Activated CD4-positive, CD25-positive, alpha-beta regulatory T cell treated with anti-CD3 and anti-CD28 coated beads, Interleukin-2, amount 50 U/mL, for 24 hours (primary cell): ENCODE data around the gene NT5C1A.

ENCODE experiments used
- ATAC-seq, 2 donors: fragments of 150-1000 bp; cut with Tn5 transposase; one replicate each; pipeline ENCODE4 v1.10.0; 2021; ENCODE audit warnings: mild to moderate bottlenecking in 1 of 2, moderate library complexity in 1 of 2

The NT5C1A gene

DNA sequence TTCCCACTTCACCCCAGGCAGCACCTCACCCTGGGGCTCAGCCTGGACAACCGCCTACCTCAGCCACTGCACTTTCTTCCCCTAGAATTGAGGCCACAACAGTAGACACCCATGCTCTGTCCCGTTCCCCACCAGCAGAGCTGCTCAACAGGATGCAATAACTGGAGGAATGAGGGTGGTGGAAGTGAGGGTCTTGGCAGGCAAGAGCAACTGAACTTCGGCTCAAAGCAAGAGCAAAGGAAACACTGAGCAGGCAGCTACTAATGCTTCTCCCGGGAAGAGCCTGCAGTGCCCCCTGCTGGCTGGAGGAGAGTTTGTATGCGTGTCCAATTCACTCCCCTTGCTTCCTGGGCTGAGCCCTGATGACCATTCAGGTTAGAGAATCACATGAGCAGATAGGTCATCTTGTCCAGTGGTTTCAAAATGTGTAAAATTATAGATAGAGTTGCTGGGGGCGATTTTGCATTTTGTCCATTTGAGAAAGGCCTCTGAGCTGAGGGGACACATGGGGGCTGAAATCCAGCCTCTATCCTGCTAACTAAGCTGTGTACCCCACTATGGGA, 13.9 kb downstream of the NT5C1A start:
- peak; percentile 66 to 68 for ATAC-seq

DNA sequence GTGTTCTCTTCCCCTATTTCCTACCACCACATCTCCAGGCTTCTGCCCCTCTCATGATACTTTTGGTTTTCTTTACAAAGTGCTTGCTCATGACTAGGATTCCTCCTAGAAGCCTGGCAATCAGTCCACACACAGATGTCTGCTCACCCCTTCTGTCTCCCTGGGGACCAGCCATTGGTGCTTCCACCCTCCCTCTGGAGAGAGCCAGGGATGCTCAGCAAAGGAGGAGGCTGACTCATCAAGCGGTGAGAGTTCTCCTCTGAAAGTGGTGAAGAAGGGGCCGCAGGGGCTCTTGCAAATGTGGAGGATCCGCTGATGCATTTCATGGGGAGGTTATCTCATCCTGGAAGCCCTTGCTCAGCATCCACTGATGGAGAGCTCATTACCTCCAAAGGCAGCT, 14.5 kb downstream of the NT5C1A start:
- no peak for ATAC-seq

DNA sequence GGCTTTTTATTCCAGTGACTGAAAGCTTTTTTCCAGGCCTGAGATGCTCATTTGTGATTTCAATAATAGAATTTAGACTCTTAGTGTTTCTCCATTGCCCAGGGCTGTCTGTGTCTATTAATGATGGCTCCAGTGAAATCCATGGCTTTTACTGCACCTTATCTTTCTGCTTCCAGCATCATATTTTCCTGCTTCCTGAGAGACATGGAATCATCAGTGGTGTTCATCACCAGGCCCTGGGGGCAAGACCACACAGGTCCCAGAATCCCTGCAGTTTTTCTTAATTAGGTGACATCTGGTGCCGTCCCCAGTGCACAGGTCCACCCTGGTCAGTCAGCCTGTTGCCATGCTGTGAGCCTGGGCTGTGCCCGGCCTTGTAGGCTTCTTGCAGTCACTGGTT, 15.5 kb downstream of the NT5C1A start:
- no peak for ATAC-seq

DNA sequence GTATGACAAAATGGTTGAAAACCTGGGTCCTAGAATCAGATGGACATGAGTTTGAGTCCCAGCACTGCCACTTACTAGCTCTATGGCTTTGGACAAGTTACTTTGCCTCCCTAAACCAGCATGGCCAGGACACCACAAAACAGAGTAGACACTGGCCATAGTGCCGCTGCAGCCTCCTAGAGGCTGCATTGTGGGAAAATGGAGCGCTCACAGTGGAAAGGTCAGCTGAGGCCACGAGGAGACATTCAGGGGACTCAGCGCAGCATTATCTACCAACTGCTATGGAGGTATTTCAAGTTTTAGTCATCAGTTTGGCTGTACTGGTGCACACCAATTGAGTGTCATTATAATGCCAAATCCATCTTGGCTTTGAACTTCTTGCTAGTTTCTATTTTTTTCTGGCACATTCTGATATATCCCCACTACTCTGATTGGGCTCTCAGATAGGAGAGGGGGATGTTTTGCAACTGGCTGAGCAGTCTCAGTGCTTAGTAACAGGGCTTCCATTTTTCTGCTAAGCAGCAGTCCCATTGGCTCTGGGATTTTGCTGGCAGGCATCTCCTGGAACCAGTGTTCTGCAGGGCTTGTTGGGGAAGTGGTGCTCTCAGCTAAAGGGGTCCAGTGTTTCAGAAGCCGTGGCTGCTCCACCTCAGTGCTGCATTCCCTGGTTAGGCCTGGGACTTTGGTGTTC, 16.2 kb downstream of the NT5C1A start:
- no peak for ATAC-seq

DNA sequence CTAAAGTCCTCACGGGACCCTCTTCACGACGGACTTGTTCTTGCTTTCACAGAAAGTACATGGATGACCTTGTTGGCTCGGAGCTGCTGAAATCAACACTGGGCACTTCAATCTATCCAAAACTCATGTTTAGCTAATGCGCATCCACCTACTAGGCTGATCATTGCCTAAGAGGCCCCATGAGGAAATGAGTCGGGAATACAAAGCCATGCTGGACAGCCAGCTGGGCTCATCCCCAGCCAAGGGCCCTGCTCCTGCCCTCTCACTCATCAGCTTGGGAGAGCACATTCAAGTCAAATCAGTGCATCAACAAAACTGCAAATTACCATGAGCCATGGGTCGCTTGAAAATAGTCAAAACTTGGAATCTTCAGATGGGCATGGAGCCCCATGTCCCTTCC, 17.6 kb downstream of the NT5C1A start:
- ATAC-seq, result no peak

DNA sequence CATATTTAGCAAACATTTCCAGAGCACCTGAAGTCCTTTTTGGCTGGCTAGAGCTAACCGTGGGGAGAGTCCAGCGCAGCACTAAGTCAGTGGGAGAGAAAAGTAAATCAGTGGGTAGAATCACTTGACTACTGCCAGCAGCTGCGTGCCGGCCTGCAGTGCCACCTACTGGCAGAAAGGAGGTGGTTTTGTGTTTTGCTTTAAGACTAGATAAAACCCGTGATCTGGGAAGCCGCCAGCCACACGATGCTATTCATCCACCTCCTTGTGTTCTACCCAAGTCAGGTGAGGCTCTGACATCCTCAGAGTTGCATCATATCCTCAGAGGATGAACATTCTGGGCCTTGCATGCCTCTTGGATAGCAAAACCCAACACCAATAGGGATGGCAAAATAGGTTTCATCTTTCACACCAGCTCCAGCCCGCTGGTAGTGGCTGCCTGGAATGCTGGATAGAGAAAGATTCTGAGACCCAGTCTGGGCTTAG, 18.3 kb downstream of the NT5C1A start:
- ATAC-seq, result peak; percentile 66 to 70

DNA sequence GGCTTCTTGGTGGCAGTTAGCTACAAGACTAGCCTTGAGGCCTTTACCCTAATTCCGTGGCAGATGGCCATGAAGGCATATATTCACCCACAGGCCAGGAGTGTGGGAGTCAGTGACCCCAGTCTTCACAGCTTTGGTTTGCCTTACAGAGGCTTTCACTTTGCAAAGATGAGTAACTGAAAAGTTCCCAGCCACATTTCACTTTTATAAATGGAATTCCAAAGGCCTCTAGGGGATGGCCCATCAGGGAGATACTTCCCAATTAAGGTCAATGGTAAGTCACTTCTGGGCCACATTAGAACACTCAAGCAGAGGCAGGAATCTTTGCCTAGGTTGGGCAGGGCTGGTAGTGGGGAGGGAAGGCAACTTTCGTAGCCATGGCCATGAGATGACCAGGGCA, 19.4 kb downstream of the NT5C1A start:
- no peak for ATAC-seq

DNA sequence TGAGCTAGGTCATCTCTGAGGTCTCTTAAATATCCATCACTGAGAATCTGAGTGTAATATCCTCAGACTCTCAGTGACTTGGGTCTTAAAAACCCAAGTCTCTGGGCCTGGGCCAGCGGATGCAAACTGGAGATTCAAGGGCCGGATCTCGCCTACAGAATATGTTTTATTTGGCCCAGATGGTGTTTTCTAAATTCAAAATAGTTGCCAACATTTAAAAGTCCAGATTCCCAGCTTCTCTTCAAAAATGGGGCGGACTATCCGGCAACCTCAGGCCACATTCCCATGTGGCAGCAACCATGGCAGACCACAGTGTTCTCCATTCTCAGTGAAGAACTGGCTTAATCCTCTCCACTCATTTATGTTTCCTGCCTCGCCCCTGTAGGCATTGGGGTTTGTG, 19.8 kb downstream of the NT5C1A start:
- ATAC-seq, result no peak

DNA sequence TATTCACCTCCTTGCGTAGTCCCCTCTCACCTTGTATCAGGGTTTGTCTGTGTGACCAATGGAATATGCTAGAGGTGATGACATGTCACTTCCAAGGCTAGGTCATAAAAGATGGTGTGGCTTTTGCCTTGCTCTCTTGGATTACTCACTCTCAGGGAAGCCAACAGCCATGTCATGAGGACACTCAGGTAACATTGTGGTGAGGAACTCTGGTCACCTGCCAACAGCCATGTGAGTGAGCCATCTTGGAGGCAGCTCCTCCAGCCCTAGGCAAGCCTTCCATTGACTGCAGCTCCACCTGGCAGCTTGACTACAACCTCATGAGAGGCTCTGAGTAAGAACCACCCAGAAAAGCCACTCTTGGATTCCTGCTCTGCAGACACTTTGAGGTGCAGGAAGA, 21.5 kb downstream of the NT5C1A start:
- ATAC-seq, result no peak

DNA sequence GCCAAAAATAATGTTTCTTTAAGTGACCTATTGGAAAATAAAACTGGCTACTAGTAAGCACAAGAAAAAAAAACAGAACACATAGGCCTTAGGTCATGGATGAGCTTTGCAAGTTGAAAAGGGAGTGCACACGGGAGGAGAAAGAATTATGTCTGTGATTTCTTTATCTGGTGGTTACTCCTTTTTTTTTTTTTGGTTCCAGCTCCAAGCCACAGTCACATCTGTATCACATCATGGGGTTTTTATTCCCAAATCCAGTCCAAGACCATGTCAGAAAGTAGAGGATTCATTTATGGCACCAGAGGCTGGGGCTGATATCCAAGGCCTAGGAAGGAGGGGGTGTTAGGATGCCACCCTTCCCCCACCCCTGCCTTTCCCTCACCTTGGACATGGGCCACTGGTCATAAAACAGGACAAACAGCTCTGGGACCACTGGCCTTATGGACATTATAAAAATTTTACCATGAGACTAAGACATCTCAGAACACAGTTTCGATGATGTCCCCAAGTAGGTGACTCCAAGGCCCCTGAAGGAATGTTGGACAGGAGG, 22.2 kb downstream of the NT5C1A start:
- no peak for ATAC-seq

DNA sequence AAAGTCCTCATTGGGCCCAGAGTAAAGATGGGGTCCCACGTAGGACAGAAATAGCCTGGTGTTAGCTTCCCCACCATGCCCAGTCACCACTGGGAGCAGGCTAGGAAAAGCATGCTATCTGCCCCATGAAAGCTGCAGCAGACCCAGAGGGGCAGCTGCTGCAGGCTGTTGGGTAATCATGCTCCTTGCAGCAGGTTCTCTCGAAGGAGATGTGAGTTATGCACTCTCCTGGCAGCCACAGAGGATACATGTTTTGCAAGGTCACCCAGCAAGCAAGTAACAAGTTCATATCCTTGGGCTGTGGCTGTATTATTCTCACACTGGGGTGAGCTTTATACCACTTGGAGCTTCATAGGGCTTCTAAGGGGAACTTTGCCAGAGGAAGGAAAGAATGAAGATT, 23.4 kb downstream of the NT5C1A start:
- ATAC-seq, result no peak

DNA sequence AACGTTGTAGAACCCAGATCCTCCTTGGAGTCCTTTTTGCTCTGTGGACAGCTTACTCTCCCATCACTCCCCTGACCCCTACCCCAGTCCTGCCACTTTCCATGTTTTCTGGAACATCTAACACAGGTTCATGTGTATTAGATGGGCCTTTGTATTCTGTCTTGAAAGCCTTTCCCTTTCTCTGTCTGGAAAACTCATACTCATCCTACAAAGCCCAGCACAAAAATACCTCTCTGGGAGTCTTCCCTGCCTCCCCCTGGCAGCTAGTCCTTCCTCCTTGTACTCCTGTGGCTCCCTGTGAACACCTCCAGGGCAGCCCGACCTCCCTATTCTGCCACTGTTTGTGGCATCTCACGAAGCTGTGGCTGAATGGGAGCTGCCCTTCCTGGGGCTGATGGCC, 24.7 kb downstream of the NT5C1A start:
- no peak for ATAC-seq

DNA sequence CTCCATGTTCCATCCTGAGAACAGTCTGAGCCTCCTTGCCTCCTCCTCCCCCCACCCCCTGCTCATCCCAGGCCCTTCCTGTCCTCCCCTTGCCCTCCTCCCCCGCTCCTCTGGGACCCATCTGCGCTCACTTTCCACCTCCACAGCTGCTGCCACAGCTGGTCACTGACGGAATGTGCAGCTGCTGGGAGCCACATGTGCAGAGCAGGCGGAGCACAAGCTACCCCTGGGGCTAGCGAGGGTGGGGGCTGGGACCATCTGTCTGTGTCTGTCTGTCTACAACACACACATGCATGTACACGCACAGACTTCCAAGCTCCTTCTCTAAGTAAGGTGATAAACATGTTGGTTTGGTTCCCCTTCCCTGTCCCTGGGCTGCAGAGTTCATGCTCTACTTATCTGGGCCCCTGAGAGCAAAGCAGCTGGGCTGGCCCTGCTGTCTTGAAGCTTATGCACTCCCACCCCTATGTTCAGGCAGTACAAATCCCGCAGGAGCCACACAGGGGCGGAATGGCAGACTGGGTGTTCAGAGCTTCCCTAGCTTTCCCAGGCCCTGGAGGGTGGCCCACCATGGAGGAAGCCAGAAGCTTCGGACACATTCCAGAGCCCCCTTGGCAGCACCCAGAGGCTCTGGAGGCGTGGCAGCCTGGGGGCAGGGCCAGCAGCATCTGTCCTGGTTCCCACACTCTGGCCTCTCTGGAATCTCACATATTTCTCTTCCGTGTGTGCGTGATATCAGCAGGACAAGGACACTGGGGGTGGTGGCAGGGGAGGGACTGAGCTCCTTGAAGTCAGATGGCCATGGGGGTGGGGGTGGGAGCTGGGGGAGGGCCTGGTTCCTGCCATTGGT, 25.4 kb downstream of the NT5C1A start:
- no peak for ATAC-seq

DNA sequence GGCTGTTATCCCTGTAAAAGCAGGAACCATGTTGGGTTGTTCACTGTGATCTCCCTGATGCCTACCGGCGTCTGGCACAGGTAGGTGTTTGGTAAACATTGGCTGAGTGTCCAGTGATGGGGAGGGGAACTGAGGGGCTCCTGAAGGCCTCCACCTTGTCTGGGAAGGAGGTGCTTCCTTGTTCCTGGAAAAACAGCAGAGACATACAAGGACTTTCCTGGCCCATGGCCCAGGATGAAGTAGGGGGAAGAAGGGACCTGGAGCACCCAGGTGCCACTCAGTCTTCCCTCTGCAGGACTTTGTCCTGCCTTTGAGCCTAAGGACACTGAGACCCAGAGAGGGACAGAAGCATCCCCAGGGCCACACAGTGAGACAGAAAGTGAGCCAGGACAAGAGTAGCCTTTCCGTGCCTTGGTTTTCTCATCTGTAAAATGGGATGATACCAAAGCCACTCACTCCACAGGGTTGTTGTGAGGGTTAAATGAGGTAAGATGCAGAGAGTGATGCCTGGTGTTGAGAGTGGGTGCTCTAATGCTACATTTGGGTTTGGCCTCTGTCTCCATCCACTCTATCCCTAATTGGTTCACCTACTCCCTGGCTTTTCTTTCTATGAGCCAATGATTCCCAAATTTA, 26.4 kb downstream of the NT5C1A start:
- ATAC-seq, result no peak

DNA sequence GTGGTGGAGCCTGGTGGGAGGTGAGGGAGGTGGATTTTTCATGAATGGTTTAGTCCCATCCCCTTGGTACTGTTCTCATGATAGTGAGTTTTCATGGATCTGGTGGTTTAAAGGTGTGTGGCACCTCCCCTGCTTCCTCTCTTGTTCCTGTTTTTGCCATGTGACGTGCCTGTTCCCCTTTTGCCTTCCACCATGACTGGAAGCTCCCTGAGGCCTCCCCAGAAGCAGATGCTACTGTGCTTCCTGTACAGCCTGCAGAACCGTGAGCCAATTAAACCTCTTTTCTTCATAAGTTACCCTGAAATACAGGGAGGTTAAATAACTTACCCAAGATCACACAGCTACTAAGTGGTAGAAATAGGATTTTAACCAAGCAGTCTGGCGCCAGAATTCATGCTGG, 28.2 kb downstream of the NT5C1A start:
- ATAC-seq, result no peak

DNA sequence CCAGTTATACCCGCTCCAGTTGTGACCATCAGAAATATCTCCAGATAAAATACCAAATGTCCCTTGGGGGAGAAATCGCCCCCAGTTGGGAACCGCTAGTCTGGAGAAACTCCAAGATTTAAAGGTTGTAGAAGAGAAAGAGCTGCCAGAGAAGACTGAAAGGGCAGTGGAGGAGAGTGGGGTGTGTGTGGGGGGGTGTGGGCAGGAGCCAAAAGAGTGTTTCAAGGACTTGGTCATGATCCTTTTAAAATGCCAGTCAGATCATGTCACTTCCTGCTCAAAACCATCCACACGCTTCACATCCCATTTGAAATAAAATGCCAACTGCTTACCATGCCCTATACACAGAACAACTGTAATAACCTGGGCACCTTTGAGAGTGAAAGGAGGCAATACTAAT, 29.1 kb downstream of the NT5C1A start:
- no peak for ATAC-seq

DNA sequence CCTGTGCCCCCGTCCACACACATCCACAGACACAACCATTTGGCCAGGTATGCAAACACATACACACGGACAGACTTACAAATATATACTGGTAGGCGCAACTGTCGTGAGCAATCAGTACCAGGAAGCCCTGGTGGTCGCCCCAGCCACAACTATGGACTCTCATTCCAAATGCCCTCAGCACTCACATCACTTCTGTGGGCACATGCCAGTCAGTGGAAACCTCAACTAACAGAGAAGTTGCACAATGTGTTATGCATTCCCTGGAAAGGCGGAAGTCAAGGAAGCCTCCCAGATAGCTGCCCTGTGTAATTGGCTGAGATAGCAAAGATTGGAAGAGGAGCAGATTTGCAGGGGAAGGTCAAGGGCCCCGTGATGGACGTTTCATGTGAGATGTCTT, 31.0 kb downstream of the NT5C1A start:
- ATAC-seq, result no peak

DNA sequence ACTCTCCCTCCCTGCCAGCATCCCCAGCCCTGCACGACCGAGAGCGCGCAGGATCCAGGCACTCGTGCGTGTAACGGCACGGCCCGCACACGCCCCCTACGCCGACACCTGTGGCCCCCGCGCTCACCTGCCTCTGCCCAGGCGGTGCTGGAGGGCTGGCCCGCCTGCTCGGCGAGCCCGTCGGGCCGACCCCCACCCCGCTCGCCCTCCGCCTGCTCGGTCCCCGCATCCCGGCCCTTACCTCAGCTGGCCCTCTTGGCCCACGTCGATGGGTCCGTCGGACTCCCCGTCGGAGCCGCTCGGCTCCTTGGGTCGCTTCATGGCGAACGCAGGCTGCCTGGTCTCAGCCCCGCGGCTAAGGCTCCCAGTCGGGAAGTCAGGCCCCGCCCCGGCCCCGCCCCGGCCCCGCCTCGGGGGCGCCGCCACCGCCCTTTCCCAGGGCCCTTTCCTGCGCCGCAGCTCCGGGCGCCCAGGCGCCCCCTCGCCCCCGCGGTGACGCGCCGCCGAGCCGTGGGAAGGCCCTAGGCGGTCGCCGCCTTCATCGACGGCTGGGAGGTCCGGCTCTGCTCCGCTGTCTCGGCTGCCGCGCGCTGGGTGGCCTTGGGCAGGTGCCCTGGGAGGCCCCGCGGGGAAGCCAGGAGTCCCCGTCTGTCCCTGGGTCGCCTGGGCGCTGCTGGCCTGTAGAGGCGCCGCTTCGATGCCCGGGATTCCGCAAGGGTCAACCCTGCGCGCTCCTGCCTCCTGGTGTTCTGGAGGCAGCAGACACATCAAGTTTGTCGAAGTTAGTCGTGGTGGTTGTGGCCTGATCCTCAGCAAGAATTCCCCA, 32.4 kb downstream of the NT5C1A start, which contains the start of gene HEYL:
Gene HEYL, minus strand, starts transcription at position 339 of the 826 bp plus-strand sequence. Its CDS starts 18 bp downstream, at position 321.
- ATAC-seq, result peak; percentile 71 to 81

DNA sequence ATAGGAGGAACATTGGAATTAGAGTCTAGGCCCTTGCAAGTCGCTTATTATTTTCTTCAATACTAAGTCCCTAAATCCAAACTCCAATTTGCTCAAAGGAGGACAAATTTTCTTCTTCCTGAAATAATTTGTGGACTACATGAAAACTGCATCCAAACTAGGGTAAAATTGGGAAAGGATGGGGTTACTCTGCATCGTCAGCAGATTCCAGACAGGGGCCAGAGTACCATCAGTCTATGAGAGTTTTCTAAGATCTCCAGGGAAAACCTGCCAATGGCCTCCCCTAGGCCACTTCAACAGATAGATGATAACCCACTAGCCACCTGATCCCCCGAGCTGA, 33.0 kb downstream of the NT5C1A start:
- ATAC-seq, result no peak

DNA sequence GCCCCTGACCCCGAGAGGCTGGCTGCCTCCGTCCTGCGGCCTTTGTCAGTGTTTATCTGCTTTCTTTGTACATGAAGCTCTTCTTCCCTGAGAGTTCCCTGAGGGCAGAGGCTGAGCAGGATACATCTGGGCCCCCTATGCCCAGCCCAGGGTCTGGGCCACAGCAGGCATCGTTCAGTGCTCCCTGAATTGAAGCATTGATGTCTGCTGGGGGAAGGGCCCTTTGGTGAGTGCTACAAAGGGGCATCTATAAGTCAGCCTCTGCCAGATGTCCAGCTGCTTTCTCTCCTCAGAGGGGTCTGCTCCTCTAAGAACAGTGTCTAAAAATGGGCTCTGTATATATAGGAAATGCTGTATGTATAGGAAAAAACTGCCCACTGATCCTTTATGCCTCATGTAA, 34.5 kb downstream of the NT5C1A start:
- ATAC-seq, result no peak

DNA sequence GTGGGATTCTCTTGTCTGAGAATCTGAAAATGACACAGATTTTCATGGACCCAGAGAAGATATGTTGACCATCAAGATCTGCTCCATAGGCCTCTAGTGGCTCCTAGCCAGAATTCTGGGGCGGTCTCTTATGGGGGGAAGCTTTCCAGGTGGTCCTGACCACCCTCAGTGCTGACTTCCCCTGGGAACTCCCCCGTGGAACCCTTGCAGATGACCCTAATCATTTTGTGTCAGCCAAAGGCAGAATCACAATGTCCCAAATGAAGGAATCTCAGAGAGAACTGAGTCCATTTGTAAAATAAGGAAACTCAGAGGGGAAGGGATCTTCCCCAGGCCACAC, 36.1 kb downstream of the NT5C1A start:
- no peak for ATAC-seq

DNA sequence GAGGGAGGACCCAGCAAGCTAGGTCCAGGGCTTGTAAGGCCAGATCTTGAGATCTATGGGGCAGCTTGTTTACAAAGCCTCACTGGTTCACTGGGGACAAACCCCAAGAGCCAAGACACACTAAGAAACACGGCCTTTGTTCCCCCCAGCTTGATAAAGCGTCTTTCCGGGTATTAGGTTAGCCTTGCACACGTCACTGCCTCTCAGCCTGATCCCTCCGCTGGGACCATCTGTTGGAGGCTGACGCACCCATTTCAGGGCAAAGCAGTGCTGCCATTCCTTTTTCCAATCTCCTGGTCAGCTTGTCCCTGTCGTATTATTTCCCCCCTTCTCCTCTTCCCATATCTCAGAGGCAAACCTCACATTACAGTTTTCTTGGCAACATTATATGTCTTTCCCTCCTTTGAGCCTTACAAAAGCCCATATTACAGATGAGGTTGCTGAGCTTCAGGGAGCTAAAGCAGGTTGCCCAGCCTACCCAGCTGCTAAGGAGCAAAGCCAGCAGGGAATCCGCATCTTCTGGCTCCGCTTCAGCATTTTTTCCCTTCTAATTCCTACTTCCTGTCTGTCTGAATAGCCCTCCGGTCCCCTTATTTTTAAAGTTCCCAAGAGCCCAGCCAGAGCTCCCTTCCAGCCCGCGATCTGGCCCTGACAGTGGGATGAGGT, 36.6 kb downstream of the NT5C1A start:
- no peak for ATAC-seq
